GM23248 (cell line): Measurements from ENCODE around the gene MOK.
"Not testable (repeated sequence)": the region's sequence is repeated elsewhere in the genome, so short reads cannot be mapped to it uniquely, and the experiment has no call there.

Source experiments
- EZH2 ChIP-seq: fragments of 200-600 bp; sonication (generic); IDR thresholded peaks from 2 replicates; pipeline ENCODE4 v1.6.1; 2018; ENCODE audit warnings: antibody characterized with exemption, mild to moderate bottlenecking; ENCODE audit not compliant: insufficient read depth, poor library complexity, severe bottlenecking
- EZH2phosphoT487 ChIP-seq: fragments of 200-600 bp; sonication (generic); IDR thresholded peaks from 2 replicates; pipeline ENCODE4 v1.6.1; 2018; ENCODE audit warnings: antibody characterized with exemption, moderate library complexity, mild to moderate bottlenecking, low read depth; ENCODE audit not compliant: insufficient read depth

- not testable (repeated sequence) for TF ChIP-seq EZH2phosphoT487, EZH2
Observed at GRCh38 chr14:102240481-102240880, 64.5 kb downstream of the MOK start.
